HepG2 (cell line): ENCODE data around the gene FAM131A. TPM values are rescaled to one million over a fixed set of nuclear protein-coding genes. Genes with fewer than 3 reads are reported as not detected.

Experiments
- CCAR2 ChIP-seq: fragments of 200-400 bp; formaldehyde crosslinking; optimal IDR thresholded peaks from 2 replicates; pipeline ENCODE3; 2018; ENCODE audit warnings: low read depth, mild to moderate bottlenecking, low read length, moderate library complexity
- DR1 ChIP-seq: sonication (generic); formaldehyde crosslinking; IDR thresholded peaks from 2 replicates; pipeline ENCODE4 v1.8.0; 2021; ENCODE audit warnings: mild to moderate bottlenecking, missing genetic modification reagents, inconsistent platforms
- MAX ChIP-seq: IDR thresholded peaks from 2 replicates; pipeline ENCODE4 v1.6.1; 2012; ENCODE audit warnings: inconsistent platforms
- MED1 ChIP-seq: sonication (generic); formaldehyde crosslinking; IDR thresholded peaks from 2 replicates; pipeline ENCODE4 v1.4.0; 2020; ENCODE audit warnings: missing genetic modification reagents
- RBFOX2 ChIP-seq: fragments of 200-400 bp; formaldehyde crosslinking; IDR thresholded peaks from 2 replicates; pipeline ENCODE4 v1.6.1; 2017; ENCODE audit warnings: low read depth, mild to moderate bottlenecking, low read length
- SSRP1 ChIP-seq: IDR thresholded peaks from 2 replicates; pipeline ENCODE4 v1.6.1; 2016; ENCODE audit warnings: control low read depth
- TBL1XR1 ChIP-seq: fragments of 150-350 bp; IDR thresholded peaks from 2 replicates; pipeline ENCODE4 v1.6.1; 2014; ENCODE audit warnings: borderline replicate concordance, low read length; ENCODE audit not compliant: partially characterized antibody
- TBP ChIP-seq: sonication (generic); formaldehyde crosslinking; IDR thresholded peaks from 2 replicates; pipeline ENCODE4 v1.5.0; 2020; ENCODE audit warnings: missing genetic modification reagents
- ZNF562 ChIP-seq: sonication (generic); formaldehyde crosslinking; IDR thresholded peaks from 2 replicates; pipeline ENCODE4 v1.8.0; 2022; ENCODE audit warnings: missing genetic modification reagents, borderline replicate concordance
- ZNF616 ChIP-seq: sonication (generic); formaldehyde crosslinking; IDR thresholded peaks from 2 replicates; pipeline ENCODE4 v1.5.0; 2020; ENCODE audit warnings: low read depth, mild to moderate bottlenecking, missing genetic modification reagents
- ZNF773 ChIP-seq: sonication (generic); formaldehyde crosslinking; IDR thresholded peaks from 2 replicates; pipeline ENCODE4 v1.4.0; 2020; ENCODE audit warnings: missing genetic modification reagents, borderline replicate concordance
- polyA plus RNA-seq, 8 experiments: library from polyadenylated mRNA; depleted of rRNA in 3 of 8; stranded (reverse) in 7 of 8; unstranded in 1 of 8; fragments of >200 nt; fragmentation: Illumina TruSeq in 4 of 8; extraction: Trizol in 4 of 8; gene quantifications; 2 replicates each; pipeline versions ENCODE4 v1.2.1 to v1.2.3, GENCODE V29; 2011 to 2016; ENCODE audit warnings: low read depth in 4 of 8, missing spikeins in 1 of 8, mixed read lengths in 1 of 8; ENCODE audit not compliant: insufficient read depth in 1 of 8
- total RNA-seq, 5 experiments: library from RNA; depleted of rRNA; stranded (reverse); fragments of >200 nt; fragmentation: Illumina TruSeq; extraction: Trizol; gene quantifications; 2 replicates each; pipeline ENCODE4 v1.2.3, GENCODE V29; 2016; ENCODE audit warnings: low read depth in 1 of 5
- TF ChIP-seq, protein P1 (sequence below): IDR thresholded peaks from 2 replicates; pipeline ENCODE4 v1.6.1; 2016; ENCODE audit warnings: low read depth
- TF ChIP-seq, protein P2 (sequence below): sonication (generic); formaldehyde crosslinking; IDR thresholded peaks from 2 replicates; pipeline ENCODE4 v1.5.0; 2020; ENCODE audit warnings: mild to moderate bottlenecking, missing genetic modification reagents
- TF ChIP-seq, protein P3 (sequence below): sonication (generic); formaldehyde crosslinking; IDR thresholded peaks from 2 replicates; pipeline ENCODE4 v1.4.0; 2020; ENCODE audit warnings: missing genetic modification reagents
- TF ChIP-seq, protein P4 (sequence below): sonication (generic); formaldehyde crosslinking; IDR thresholded peaks from 2 replicates; pipeline ENCODE4 v1.5.0; 2020; ENCODE audit warnings: missing genetic modification reagents
- TF ChIP-seq, protein P5 (sequence below): sonication (generic); formaldehyde crosslinking; IDR thresholded peaks from 2 replicates; pipeline ENCODE4 v1.5.1; 2020; ENCODE audit warnings: mild to moderate bottlenecking, moderate library complexity, missing genetic modification reagents

The FAM131A gene
- total and polyA plus RNA-seq, 2 of the 13 experiments (the other 11 are each of a cell fraction or from before 2014, with no cell fraction given) = 9.2 to 9.3 TPM

DNA sequence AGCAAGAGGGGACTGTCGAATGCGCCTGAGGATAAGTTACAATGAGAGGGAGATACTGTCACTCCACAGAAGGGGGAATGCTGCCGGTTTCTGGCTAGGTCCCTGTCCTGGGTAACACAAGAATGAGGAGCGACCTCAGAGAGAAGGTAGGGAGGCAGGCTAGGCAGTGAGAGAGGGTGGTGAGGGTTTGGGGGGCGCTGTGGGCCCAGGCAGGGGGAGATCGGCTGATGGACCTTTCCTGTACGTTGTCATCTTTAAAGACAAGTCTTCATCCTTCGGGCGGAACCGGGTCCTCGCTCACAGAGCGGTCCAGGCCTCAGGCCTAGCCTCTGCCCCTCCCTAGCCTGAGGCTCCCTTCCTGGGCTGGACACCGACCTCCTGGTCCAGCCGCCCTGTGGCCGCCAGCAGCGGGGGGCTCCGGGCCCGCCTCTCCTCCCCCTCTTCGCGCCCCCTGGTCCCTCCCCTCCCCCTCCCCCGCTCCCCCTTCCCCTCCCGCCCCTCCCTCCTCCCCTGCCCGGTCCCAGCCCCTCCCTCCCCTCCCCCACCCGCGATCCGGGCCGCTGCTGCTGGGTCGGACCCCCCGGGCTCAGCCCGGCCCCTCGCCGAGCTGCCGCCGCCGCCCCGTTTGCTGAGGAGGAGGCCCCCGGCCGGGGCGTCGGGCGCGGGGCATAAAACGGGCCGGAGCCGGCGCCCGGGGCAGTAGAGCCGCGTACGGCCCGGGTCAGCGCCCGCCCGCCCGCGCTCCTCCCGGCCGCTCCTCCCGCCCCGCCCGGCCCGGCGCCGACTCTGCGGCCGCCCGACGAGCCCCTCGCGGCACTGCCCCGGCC is 42.2 kb downstream of the FAM131A start, which contains the start of gene CHRD (continued):
- TF ChIP-seq, protein P1, sequence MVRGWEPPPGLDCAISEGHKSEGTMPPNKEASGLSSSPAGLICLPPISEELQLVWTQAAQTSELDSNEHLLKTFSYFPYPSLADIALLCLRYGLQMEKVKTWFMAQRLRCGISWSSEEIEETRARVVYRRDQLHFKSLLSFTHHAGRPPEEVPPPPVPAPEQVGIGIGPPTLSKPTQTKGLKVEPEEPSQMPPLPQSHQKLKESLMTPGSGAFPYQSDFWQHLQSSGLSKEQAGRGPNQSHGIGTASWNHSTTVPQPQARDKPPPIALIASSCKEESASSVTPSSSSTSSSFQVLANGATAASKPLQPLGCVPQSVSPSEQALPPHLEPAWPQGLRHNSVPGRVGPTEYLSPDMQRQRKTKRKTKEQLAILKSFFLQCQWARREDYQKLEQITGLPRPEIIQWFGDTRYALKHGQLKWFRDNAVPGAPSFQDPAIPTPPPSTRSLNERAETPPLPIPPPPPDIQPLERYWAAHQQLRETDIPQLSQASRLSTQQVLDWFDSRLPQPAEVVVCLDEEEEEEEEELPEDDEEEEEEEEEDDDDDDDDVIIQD = no peak
- TF ChIP-seq ZNF773 (CRISPR knock-in tag) = no peak
- TF ChIP-seq MED1 (CRISPR knock-in tag) = 0 out of 2 replicates have a peak, but pooled peaks have one; percentile 28
- TF ChIP-seq, protein P2, sequence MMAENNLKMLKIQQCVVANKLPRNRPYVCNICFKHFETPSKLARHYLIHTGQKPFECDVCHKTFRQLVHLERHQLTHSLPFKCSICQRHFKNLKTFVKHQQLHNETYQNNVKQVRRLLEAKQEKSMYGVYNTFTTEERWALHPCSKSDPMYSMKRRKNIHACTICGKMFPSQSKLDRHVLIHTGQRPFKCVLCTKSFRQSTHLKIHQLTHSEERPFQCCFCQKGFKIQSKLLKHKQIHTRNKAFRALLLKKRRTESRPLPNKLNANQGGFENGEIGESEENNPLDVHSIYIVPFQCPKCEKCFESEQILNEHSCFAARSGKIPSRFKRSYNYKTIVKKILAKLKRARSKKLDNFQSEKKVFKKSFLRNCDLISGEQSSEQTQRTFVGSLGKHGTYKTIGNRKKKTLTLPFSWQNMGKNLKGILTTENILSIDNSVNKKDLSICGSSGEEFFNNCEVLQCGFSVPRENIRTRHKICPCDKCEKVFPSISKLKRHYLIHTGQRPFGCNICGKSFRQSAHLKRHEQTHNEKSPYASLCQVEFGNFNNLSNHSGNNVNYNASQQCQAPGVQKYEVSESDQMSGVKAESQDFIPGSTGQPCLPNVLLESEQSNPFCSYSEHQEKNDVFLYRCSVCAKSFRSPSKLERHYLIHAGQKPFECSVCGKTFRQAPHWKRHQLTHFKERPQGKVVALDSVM (CRISPR knock-in tag) = peak; percentile 29; the same call in 1 of the 2 replicates
- no peak for TF ChIP-seq TBL1XR1
- no peak for TF ChIP-seq TBP
- no peak for TF ChIP-seq CCAR2
- TF ChIP-seq, protein P3, sequence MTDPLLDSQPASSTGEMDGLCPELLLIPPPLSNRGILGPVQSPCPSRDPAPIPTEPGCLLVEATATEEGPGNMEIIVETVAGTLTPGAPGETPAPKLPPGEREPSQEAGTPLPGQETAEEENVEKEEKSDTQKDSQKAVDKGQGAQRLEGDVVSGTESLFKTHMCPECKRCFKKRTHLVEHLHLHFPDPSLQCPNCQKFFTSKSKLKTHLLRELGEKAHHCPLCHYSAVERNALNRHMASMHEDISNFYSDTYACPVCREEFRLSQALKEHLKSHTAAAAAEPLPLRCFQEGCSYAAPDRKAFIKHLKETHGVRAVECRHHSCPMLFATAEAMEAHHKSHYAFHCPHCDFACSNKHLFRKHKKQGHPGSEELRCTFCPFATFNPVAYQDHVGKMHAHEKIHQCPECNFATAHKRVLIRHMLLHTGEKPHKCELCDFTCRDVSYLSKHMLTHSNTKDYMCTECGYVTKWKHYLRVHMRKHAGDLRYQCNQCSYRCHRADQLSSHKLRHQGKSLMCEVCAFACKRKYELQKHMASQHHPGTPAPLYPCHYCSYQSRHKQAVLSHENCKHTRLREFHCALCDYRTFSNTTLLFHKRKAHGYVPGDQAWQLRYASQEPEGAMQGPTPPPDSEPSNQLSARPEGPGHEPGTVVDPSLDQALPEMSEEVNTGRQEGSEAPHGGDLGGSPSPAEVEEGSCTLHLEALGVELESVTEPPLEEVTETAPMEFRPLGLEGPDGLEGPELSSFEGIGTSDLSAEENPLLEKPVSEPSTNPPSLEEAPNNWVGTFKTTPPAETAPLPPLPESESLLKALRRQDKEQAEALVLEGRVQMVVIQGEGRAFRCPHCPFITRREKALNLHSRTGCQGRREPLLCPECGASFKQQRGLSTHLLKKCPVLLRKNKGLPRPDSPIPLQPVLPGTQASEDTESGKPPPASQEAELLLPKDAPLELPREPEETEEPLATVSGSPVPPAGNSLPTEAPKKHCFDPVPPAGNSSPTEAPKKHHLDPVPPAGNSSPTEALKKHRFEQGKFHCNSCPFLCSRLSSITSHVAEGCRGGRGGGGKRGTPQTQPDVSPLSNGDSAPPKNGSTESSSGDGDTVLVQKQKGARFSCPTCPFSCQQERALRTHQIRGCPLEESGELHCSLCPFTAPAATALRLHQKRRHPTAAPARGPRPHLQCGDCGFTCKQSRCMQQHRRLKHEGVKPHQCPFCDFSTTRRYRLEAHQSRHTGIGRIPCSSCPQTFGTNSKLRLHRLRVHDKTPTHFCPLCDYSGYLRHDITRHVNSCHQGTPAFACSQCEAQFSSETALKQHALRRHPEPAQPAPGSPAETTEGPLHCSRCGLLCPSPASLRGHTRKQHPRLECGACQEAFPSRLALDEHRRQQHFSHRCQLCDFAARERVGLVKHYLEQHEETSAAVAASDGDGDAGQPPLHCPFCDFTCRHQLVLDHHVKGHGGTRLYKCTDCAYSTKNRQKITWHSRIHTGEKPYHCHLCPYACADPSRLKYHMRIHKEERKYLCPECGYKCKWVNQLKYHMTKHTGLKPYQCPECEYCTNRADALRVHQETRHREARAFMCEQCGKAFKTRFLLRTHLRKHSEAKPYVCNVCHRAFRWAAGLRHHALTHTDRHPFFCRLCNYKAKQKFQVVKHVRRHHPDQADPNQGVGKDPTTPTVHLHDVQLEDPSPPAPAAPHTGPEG (CRISPR knock-in tag) = no peak
- no peak for TF ChIP-seq SSRP1 (CRISPR knock-in tag)
- TF ChIP-seq, protein P4, sequence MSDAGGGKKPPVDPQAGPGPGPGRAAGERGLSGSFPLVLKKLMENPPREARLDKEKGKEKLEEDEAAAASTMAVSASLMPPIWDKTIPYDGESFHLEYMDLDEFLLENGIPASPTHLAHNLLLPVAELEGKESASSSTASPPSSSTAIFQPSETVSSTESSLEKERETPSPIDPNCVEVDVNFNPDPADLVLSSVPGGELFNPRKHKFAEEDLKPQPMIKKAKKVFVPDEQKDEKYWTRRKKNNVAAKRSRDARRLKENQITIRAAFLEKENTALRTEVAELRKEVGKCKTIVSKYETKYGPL (CRISPR knock-in tag) = no peak
- no peak for TF ChIP-seq MAX
- TF ChIP-seq ZNF562 (CRISPR knock-in tag) = no peak
- peak; percentile 69 for TF ChIP-seq RBFOX2
- TF ChIP-seq, protein P5, sequence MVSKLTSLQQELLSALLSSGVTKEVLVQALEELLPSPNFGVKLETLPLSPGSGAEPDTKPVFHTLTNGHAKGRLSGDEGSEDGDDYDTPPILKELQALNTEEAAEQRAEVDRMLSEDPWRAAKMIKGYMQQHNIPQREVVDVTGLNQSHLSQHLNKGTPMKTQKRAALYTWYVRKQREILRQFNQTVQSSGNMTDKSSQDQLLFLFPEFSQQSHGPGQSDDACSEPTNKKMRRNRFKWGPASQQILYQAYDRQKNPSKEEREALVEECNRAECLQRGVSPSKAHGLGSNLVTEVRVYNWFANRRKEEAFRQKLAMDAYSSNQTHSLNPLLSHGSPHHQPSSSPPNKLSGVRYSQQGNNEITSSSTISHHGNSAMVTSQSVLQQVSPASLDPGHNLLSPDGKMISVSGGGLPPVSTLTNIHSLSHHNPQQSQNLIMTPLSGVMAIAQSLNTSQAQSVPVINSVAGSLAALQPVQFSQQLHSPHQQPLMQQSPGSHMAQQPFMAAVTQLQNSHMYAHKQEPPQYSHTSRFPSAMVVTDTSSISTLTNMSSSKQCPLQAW (CRISPR knock-in tag) = 0 out of 2 replicates have a peak, but pooled peaks have one; percentile 4
- TF ChIP-seq ZNF616 (CRISPR knock-in tag) = no peak
- TF ChIP-seq DR1 (CRISPR knock-in tag) = no peak
